GM19372 (cell line): ENCODE measurements around the gene DIP2C.
"Not testable (repeated sequence)": the region's sequence is repeated elsewhere in the genome, so short reads cannot be mapped to it uniquely, and the experiment has no call there.

Experiments used
- ATAC-seq: cut with Tn5 transposase; IDR thresholded peaks from one replicate; pipeline ENCODE4 v1.9.1; 2021; ENCODE audit warnings: mild to moderate bottlenecking, low read depth, moderate library complexity; ENCODE audit not compliant: unreplicated experiment

Gene DIP2C

GRCh38 chr10:490256-490655, 199.2 kb downstream of the DIP2C start:
- ATAC-seq: no peak

GRCh38 chr10:489330-489729, 200.1 kb downstream of the DIP2C start:
- no peak for ATAC-seq

GRCh38 chr10:488933-489215, 200.6 kb downstream of the DIP2C start:
- ATAC-seq: no peak

GRCh38 chr10:488081-488932, 201.2 kb downstream of the DIP2C start:
- ATAC-seq: no peak

GRCh38 chr10:486666-487322, 202.7 kb downstream of the DIP2C start:
- ATAC-seq: no peak

GRCh38 chr10:486206-486605, 203.3 kb downstream of the DIP2C start:
- no peak for ATAC-seq

GRCh38 chr10:485776-486175, 203.7 kb downstream of the DIP2C start:
- ATAC-seq: no peak

- no peak for ATAC-seq
Measured at GRCh38 chr10:484925-485661, 204.4 kb downstream of the DIP2C start.

GRCh38 chr10:484441-484924, 205.0 kb downstream of the DIP2C start:
- no peak for ATAC-seq

GRCh38 chr10:483261-483660, 206.2 kb downstream of the DIP2C start:
- ATAC-seq: no peak

- ATAC-seq: no peak
Measured at GRCh38 chr10:482848-483247, 206.6 kb downstream of the DIP2C start.

GRCh38 chr10:482051-482501, 207.4 kb downstream of the DIP2C start:
- no peak for ATAC-seq

- ATAC-seq: no peak
Measured at GRCh38 chr10:481628-482027, 207.8 kb downstream of the DIP2C start.

- ATAC-seq: no peak
Measured at GRCh38 chr10:480928-481552, 208.4 kb downstream of the DIP2C start.

- ATAC-seq: no peak
Measured at GRCh38 chr10:480498-480927, 209.0 kb downstream of the DIP2C start.

GRCh38 chr10:479706-480497, 209.6 kb downstream of the DIP2C start:
- not testable (repeated sequence) for ATAC-seq

- ATAC-seq: no peak
Measured at GRCh38 chr10:478471-479245, 210.8 kb downstream of the DIP2C start.

GRCh38 chr10:477620-478019, 211.8 kb downstream of the DIP2C start:
- no peak for ATAC-seq

- no peak for ATAC-seq
Measured at GRCh38 chr10:476455-476780, 213.1 kb downstream of the DIP2C start.
